Raji (cell line): Measurements from ENCODE around the gene ALKBH3.

ENCODE experiments used
- POLR2A ChIP-seq: IDR thresholded peaks from 2 replicates; pipeline ENCODE4 v1.6.1; 2011; ENCODE audit warnings: low read depth, low read length, control low read depth; ENCODE audit not compliant: insufficient read depth

Gene ALKBH3

GRCh38 chr11:43937434-43938411 lies 57.1 kb downstream of the ALKBH3 start:
- TF ChIP-seq POLR2A, result no peak

- TF ChIP-seq POLR2A, result no peak
These were observed 60.8 kb downstream of the ALKBH3 start for GRCh38 chr11:43941257-43941994.

- no peak for TF ChIP-seq POLR2A
These were observed 62.2 kb downstream of the ALKBH3 start for GRCh38 chr11:43942662-43943371.

- no peak for TF ChIP-seq POLR2A
These were observed 62.8 kb downstream of the ALKBH3 start for GRCh38 chr11:43943372-43943930.

GRCh38 chr11:43943931-43944751 lies 63.5 kb downstream of the ALKBH3 start:
- no peak for TF ChIP-seq POLR2A

DNA sequence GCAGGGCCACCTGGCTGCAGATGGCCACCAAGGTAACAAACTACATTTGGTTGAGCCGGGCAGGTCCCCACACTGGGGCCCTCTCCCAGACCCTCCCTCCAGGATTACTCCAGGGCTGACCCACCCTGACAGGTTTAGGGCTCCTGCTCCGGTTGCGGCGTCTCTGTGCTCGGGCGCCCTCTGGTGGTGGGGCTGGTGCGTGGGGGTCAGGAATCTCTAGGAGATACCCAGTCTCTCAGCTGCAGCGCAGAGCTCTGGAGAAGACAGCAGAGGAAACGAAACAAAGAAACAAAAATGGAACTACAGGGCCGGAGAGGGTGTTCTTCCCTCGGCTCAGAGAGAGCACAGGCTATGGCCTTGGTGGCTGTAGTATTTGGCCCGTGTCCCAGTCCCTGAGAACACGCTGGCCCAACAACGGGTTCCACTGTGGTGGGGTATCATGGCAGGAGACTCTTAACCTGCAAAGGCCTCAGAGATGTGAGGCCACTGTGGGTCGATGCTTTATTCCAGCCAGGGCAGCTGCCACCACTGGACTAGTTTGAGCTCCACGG lies 64.2 kb downstream of the ALKBH3 start:
- TF ChIP-seq POLR2A, result no peak

- TF ChIP-seq POLR2A, result no peak
These were observed 66.4 kb downstream of the ALKBH3 start for GRCh38 chr11:43947003-43947500.

DNA sequence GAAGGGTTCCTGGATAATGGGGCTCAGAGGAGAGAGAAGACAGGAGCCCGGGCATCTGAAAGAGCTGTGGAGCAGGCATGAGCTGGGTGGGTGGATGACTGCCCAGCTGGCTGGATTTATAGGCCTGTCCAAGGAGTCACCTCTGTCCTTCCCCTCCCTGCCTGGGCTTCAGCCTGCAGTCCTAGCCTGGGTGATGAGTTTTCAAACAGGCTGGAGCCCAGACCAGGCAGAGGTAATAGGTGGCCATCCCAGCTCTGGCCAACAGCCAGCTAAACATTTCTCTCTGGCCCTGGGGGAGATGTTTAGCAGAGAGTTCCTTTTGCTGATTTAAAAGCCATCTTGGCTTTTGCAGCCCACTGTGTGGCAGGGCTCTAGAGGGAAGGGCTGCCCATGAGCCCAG lies 67.2 kb downstream of the ALKBH3 start:
- no peak for TF ChIP-seq POLR2A

GRCh38 chr11:43948341-43949225 lies 68.0 kb downstream of the ALKBH3 start:
- TF ChIP-seq POLR2A, result no peak

DNA sequence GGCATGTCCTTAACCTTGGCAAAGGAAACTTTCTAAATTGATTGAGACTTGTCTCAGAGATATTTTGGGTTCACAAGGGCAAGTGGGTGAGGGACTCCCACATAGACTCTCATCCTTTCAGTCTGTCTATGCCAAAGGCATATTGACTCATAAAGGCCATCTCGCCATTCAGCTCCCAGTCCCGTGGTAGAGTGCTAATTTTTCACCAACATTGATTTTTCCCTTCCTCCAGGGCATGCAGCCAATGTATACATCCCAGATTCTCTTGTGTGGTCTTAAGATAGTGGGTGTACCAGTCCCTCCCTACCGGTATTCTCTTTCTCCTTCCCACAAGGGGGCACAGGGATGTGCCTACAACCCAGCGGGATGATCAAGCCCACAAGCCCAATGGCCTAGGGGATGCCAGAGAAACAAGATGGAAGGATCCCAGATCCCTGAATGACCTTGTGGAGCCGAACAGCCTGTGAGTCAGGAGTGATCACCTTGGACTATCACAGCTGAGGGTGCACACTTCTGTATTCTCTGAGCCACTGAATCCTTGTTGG lies 69.8 kb downstream of the ALKBH3 start:
- no peak for TF ChIP-seq POLR2A

- no peak for TF ChIP-seq POLR2A
These were observed 70.6 kb downstream of the ALKBH3 start for GRCh38 chr11:43951231-43951630.

- TF ChIP-seq POLR2A, result no peak
These were observed 71.4 kb downstream of the ALKBH3 start for GRCh38 chr11:43952020-43952400.
